NCI-H1694 (cell line): Measurements from ENCODE around the gene FCHSD2.
A peak's percentile ranks its signal among the peaks of the same experiment; 100 is the strongest.

Source experiments
- DNase-seq: peaks from one replicate; lab custom pipeline; 2025; lab: John Stamatoyannopoulos, UW

Gene FCHSD2

GRCh38 chr11:73142128-73142377 lies at the start of gene FCHSD2:
TSS of gene FCHSD2 (minus strand) at chr11:73142318. CDS start at chr11:73141877, 441 bp downstream.
- DNase-seq: no peak

GRCh38 chr11:73191151-73191550 lies 49.0 kb upstream of the FCHSD2 start:
- DNase-seq: no peak

GRCh38 chr11:73190557-73190885 lies 48.4 kb upstream of the FCHSD2 start:
- DNase-seq: no peak

GRCh38 chr11:73189723-73190556 lies 47.8 kb upstream of the FCHSD2 start:
- no peak for DNase-seq

GRCh38 chr11:73189315-73189714 lies 47.2 kb upstream of the FCHSD2 start:
- no peak for DNase-seq

- no peak for DNase-seq
Observed at GRCh38 chr11:73188301-73188700, 46.2 kb upstream of the FCHSD2 start.

GRCh38 chr11:73187854-73188253 lies 45.7 kb upstream of the FCHSD2 start:
- no peak for DNase-seq

GRCh38 chr11:73186886-73187285 lies 44.8 kb upstream of the FCHSD2 start:
- DNase-seq: no peak

GRCh38 chr11:73186294-73186850 lies 44.3 kb upstream of the FCHSD2 start:
- DNase-seq: no peak

- no peak for DNase-seq
Observed at GRCh38 chr11:73185680-73186293, 43.7 kb upstream of the FCHSD2 start.

GRCh38 chr11:73184953-73185671 lies 43.0 kb upstream of the FCHSD2 start:
- peak; percentile 15 for DNase-seq

GRCh38 chr11:73182824-73183321 lies 40.8 kb upstream of the FCHSD2 start:
- no peak for DNase-seq

GRCh38 chr11:73178681-73179080 lies 36.6 kb upstream of the FCHSD2 start:
- no peak for DNase-seq

GRCh38 chr11:73177778-73178539 lies 35.8 kb upstream of the FCHSD2 start:
- DNase-seq: peak; percentile 60

GRCh38 chr11:73177380-73177777 lies 35.3 kb upstream of the FCHSD2 start:
- no peak for DNase-seq

- no peak for DNase-seq
Observed at GRCh38 chr11:73176874-73177155, 34.7 kb upstream of the FCHSD2 start.

GRCh38 chr11:73176145-73176873 lies 34.2 kb upstream of the FCHSD2 start:
- no peak for DNase-seq

- DNase-seq: no peak
Observed at GRCh38 chr11:73175551-73176144, 33.5 kb upstream of the FCHSD2 start.

GRCh38 chr11:73174495-73174791 lies 32.3 kb upstream of the FCHSD2 start:
- no peak for DNase-seq

GRCh38 chr11:73173755-73174494 lies 31.8 kb upstream of the FCHSD2 start:
- no peak for DNase-seq
